Neural cell (in vitro differentiated cells): Measurements from ENCODE around the gene ADAD2. TPM values are rescaled to one million over a fixed set of nuclear protein-coding genes. Genes with fewer than 3 reads are reported as not detected.

Source experiments
- H2AFZ ChIP-seq: fragments of 200-600, 300-800 bp; sonication (generic), shearing (Covaris generic); 2 replicates; pipeline ENCODE4 v1.6.0; 2014; ENCODE audit warnings: low read depth, mild to moderate bottlenecking, antibody characterized with exemption, low read length, moderate library complexity
- H3F3A ChIP-seq: fragments of 200-600 bp; shearing (Covaris generic); 2 replicates; pipeline ENCODE4 v1.6.1; 2016; ENCODE audit warnings: mild to moderate bottlenecking, moderate library complexity, mixed read lengths, antibody characterized with exemption, low read length; ENCODE audit not compliant: insufficient read depth, poor library complexity, severe bottlenecking
- H3K27ac ChIP-seq: fragments of 200-600, 300-800 bp; sonication (generic), shearing (Covaris generic); 2 replicates; pipeline ENCODE4 v1.5.1; 2014; ENCODE audit warnings: mild to moderate bottlenecking, low read length, moderate library complexity
- H3K27me3 ChIP-seq: fragments of 300-800, 200-600 bp; sonication (generic), shearing (Covaris generic); 2 replicates; pipeline ENCODE4 v1.6.0; 2014; ENCODE audit warnings: mild to moderate bottlenecking, low read depth, low read length, moderate library complexity; ENCODE audit not compliant: insufficient read depth
- H3K36me3 ChIP-seq: fragments of 300-800, 200-600 bp; sonication (generic), shearing (Covaris generic); 2 replicates; pipeline ENCODE4 v1.5.1; 2014; ENCODE audit warnings: mild to moderate bottlenecking, antibody characterized with exemption, low read length, moderate library complexity; ENCODE audit not compliant: insufficient read depth
- H3K4me2 ChIP-seq: fragments of 300-800, 200-600 bp; sonication (generic), shearing (Covaris generic); 2 replicates; pipeline ENCODE4 v1.6.0; 2014; ENCODE audit warnings: mild to moderate bottlenecking, low read length
- H3K4me3 ChIP-seq: fragments of 300-800, 200-600 bp; sonication (generic), shearing (Covaris generic); 2 replicates; pipeline ENCODE4 v1.5.1; 2014; ENCODE audit warnings: mild to moderate bottlenecking, low read length, moderate library complexity
- H3K79me2 ChIP-seq: fragments of 200-600 bp; shearing (Covaris generic); replicated peaks from 2 replicates; pipeline ENCODE4 v1.6.0; 2014; ENCODE audit warnings: mild to moderate bottlenecking, low read length, moderate library complexity; ENCODE audit not compliant: insufficient read depth
- H3K9ac ChIP-seq: fragments of 300-800, 200-600 bp; sonication (generic), shearing (Covaris generic); 2 replicates; pipeline ENCODE4 v1.6.1; 2016; ENCODE audit warnings: mild to moderate bottlenecking, low read length, mixed read lengths
- H3K9me2 ChIP-seq: fragments of 200-600 bp; shearing (Covaris generic); 2 replicates; pipeline ENCODE4 v1.6.1; 2016; ENCODE audit warnings: mild to moderate bottlenecking, low read length, mixed read lengths; ENCODE audit not compliant: insufficient read depth
- H3K9me3 ChIP-seq: fragments of 200-600, 300-800 bp; sonication (generic), shearing (Covaris generic); 2 replicates; pipeline ENCODE4 v1.6.1; 2016; ENCODE audit warnings: mild to moderate bottlenecking, mixed run types, low read length, moderate library complexity, mixed read lengths
- H4K20me1 ChIP-seq: fragments of 200-600 bp; shearing (Covaris generic); 2 replicates; pipeline ENCODE4 v1.6.1; 2016; ENCODE audit warnings: mild to moderate bottlenecking, mixed run types; ENCODE audit not compliant: insufficient read depth
- EP300 ChIP-seq: fragments of 450-650 bp; conservative IDR thresholded peaks from 2 replicates; pipeline ENCODE4 v1.6.1; 2014; ENCODE audit warnings: antibody characterized with exemption, mild to moderate bottlenecking, moderate library complexity; ENCODE audit not compliant: poor library complexity, severe bottlenecking
- EZH2 ChIP-seq: fragments of 200-600, 300-800 bp; shearing (Covaris generic), sonication (generic); IDR thresholded peaks from 2 replicates; pipeline ENCODE4 v1.6.1; 2014; ENCODE audit warnings: antibody characterized with exemption, low read length, borderline replicate concordance, mild to moderate bottlenecking; ENCODE audit not compliant: insufficient read depth, poor library complexity, severe bottlenecking
- MXI1 ChIP-seq: fragments of 450-650 bp; conservative IDR thresholded peaks from 2 replicates; pipeline ENCODE4 v1.6.1; 2014; ENCODE audit warnings: antibody characterized with exemption, mild to moderate bottlenecking; ENCODE audit not compliant: poor library complexity, severe bottlenecking
- POLR2AphosphoS5 ChIP-seq: IDR thresholded peaks from 2 replicates; pipeline ENCODE4 v1.6.1; 2012
- RAD21 ChIP-seq: fragments of 450-650 bp; conservative IDR thresholded peaks from 2 replicates; pipeline ENCODE4 v1.6.1; 2014; ENCODE audit warnings: antibody characterized with exemption, mild to moderate bottlenecking, moderate library complexity
- REST ChIP-seq: IDR thresholded peaks from 2 replicates; pipeline ENCODE4 v1.6.1; 2012; ENCODE audit warnings: borderline replicate concordance
- SMC3 ChIP-seq: fragments of 450-650 bp; conservative IDR thresholded peaks from 2 replicates; pipeline ENCODE4 v1.6.1; 2014; ENCODE audit warnings: antibody characterized with exemption, mild to moderate bottlenecking, moderate library complexity; ENCODE audit not compliant: poor library complexity
- TAF1 ChIP-seq: IDR thresholded peaks from 2 replicates; pipeline ENCODE4 v1.6.1; 2012; ENCODE audit warnings: low read depth
- polyA plus RNA-seq: library from polyadenylated mRNA; depleted of rRNA; stranded (reverse); fragments of >200 nt; gene quantifications from 2 replicates; pipeline ENCODE4 v1.2.3, GENCODE V29; 2014
- TF ChIP-seq, protein P1 (sequence below): fragments of 450-650 bp; IDR thresholded peaks from 2 replicates; pipeline ENCODE4 v1.5.1; 2014; ENCODE audit warnings: antibody characterized with exemption, mild to moderate bottlenecking, moderate library complexity; ENCODE audit not compliant: poor library complexity, severe bottlenecking

Gene ADAD2
- polyA plus RNA-seq, 1 donor from 2014 or later = not detected

- Histone ChIP-seq H3K4me3 (no peak overlapping the region), H3K9me2 (no peaks in the 10 kb centered on the region), H2AFZ (no peak overlapping the region), H4K20me1 (no peaks in the 10 kb centered on the region), H3K4me2 (no peak overlapping the region), H3K79me2 (no peaks in the 10 kb centered on the region), H3K36me3 (no peaks in the 10 kb centered on the region), H3F3A (no peaks in the 10 kb centered on the region), H3K27me3 (no peaks in the 10 kb centered on the region), H3K9ac (no peak overlapping the region), H3K9me3 (no peaks in the 10 kb centered on the region), H3K27ac (no peak overlapping the region)
- TF ChIP-seq MXI1 (no peak), POLR2AphosphoS5 (no peak), TAF1 (no peak), RAD21 (no peak), EP300 (no peak), REST (no peak), EZH2 (no peak), SMC3 (no peak)
- TF ChIP-seq, protein P1, sequence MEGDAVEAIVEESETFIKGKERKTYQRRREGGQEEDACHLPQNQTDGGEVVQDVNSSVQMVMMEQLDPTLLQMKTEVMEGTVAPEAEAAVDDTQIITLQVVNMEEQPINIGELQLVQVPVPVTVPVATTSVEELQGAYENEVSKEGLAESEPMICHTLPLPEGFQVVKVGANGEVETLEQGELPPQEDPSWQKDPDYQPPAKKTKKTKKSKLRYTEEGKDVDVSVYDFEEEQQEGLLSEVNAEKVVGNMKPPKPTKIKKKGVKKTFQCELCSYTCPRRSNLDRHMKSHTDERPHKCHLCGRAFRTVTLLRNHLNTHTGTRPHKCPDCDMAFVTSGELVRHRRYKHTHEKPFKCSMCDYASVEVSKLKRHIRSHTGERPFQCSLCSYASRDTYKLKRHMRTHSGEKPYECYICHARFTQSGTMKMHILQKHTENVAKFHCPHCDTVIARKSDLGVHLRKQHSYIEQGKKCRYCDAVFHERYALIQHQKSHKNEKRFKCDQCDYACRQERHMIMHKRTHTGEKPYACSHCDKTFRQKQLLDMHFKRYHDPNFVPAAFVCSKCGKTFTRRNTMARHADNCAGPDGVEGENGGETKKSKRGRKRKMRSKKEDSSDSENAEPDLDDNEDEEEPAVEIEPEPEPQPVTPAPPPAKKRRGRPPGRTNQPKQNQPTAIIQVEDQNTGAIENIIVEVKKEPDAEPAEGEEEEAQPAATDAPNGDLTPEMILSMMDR = no peak
Observed at GRCh38 chr16:84153660-84154214, 37.2 kb upstream of the ADAD2 start.

- H3K36me3 ChIP-seq = no peaks in the 10 kb centered on the region
- no peak overlapping the region for H3K4me3 ChIP-seq
- H3K9me3 ChIP-seq = no peaks in the 10 kb centered on the region
- no peak overlapping the region for H3K9ac ChIP-seq
- no peak overlapping the region for H3K4me2 ChIP-seq
- no peaks in the 10 kb centered on the region for H4K20me1 ChIP-seq
- TF ChIP-seq, protein P1 = no peak
- TF ChIP-seq REST (no peak), TAF1 (no peak), EP300 (no peak), RAD21 (no peak), EZH2 (no peak), SMC3 (no peak), MXI1 (no peak), POLR2AphosphoS5 (no peak)
- H2AFZ ChIP-seq = no peak overlapping the region
- H3K79me2 ChIP-seq = no peaks in the 10 kb centered on the region
- H3K9me2 ChIP-seq = no peaks in the 10 kb centered on the region
- H3K27ac ChIP-seq = no peak overlapping the region
- H3K27me3 ChIP-seq = no peaks in the 10 kb centered on the region
- no peaks in the 10 kb centered on the region for H3F3A ChIP-seq
Observed at GRCh38 chr16:84155226-84155625, 35.7 kb upstream of the ADAD2 start.
